ENCODE data around the gene STK32A.
"Not testable (repeated sequence)": the region's sequence is repeated elsewhere in the genome, so short reads cannot be mapped to it uniquely, and the experiment has no call there.

STK32A gene

GRCh38 chr5:147234825-147235635 is at the start of gene STK32A:
TSS of gene STK32A (plus strand) at chr5:147235026. CDS start at chr5:147239635, 4,609 bp downstream.
- in situ Hi-C loops (cut with MboI; ENCODE audit: low sequenced_read_pairs): no loop called here

- in situ Hi-C loops (cut with MboI; ENCODE audit: low sequenced_read_pairs): no loop called here
Measured at GRCh38 chr5:147187099-147187540, 47.7 kb upstream of the STK32A start.

- in situ Hi-C loops (cut with MboI; ENCODE audit: low sequenced_read_pairs): no loop called here
Measured at GRCh38 chr5:147188200-147189108, 46.4 kb upstream of the STK32A start.

GRCh38 chr5:147189109-147189424 is 45.8 kb upstream of the STK32A start:
- in situ Hi-C loops (cut with MboI; ENCODE audit: low sequenced_read_pairs): no loop called here

- in situ Hi-C loops (cut with MboI; ENCODE audit: low sequenced_read_pairs): no loop called here
Measured at GRCh38 chr5:147190331-147190730, 44.5 kb upstream of the STK32A start.

- in situ Hi-C loops (cut with MboI; ENCODE audit: low sequenced_read_pairs): no loop called here
Measured at GRCh38 chr5:147193123-147193522, 41.7 kb upstream of the STK32A start.

- in situ Hi-C loops (cut with MboI; ENCODE audit: low sequenced_read_pairs): no loop called here
Measured at GRCh38 chr5:147200004-147200403, 34.8 kb upstream of the STK32A start.

- in situ Hi-C loops (cut with MboI; ENCODE audit: low sequenced_read_pairs): no loop called here
Measured at GRCh38 chr5:147203213-147203612, 31.6 kb upstream of the STK32A start.

- in situ Hi-C loops (cut with MboI; ENCODE audit: low sequenced_read_pairs): no loop called here
Measured at GRCh38 chr5:147204576-147204975, 30.2 kb upstream of the STK32A start.

- in situ Hi-C loops (cut with MboI; ENCODE audit: low sequenced_read_pairs): no loop called here
Measured at GRCh38 chr5:147208134-147208533, 26.7 kb upstream of the STK32A start.

GRCh38 chr5:147216552-147217154 is 18.2 kb upstream of the STK32A start:
- in situ Hi-C loops (cut with MboI; ENCODE audit: low sequenced_read_pairs): no loop called here

GRCh38 chr5:147223343-147223742 is 11.5 kb upstream of the STK32A start:
- in situ Hi-C loops (cut with MboI; ENCODE audit: low sequenced_read_pairs): no loop called here

GRCh38 chr5:147223948-147224791 is 10.7 kb upstream of the STK32A start:
- in situ Hi-C loops (cut with MboI; ENCODE audit: low sequenced_read_pairs): no loop called here

GRCh38 chr5:147225938-147226337 is 8.9 kb upstream of the STK32A start:
- in situ Hi-C loops (cut with MboI; ENCODE audit: low sequenced_read_pairs): no loop called here

GRCh38 chr5:147226512-147226911 is 8.3 kb upstream of the STK32A start:
- in situ Hi-C loops (cut with MboI; ENCODE audit: low sequenced_read_pairs): no loop called here

GRCh38 chr5:147234239-147234824 is 494 bp upstream of the STK32A start:
- in situ Hi-C loops (cut with MboI; ENCODE audit: low sequenced_read_pairs): no loop called here

- in situ Hi-C loops (cut with MboI; ENCODE audit: low sequenced_read_pairs): no loop called here
Measured at GRCh38 chr5:147240266-147240985, 5.6 kb downstream of the STK32A start.

- in situ Hi-C loops (cut with MboI; ENCODE audit: low sequenced_read_pairs): not testable (repeated sequence)
Measured at GRCh38 chr5:147243238-147243637, 8.4 kb downstream of the STK32A start.

GRCh38 chr5:147245381-147246165 is 10.7 kb downstream of the STK32A start:
- in situ Hi-C loops (cut with MboI; ENCODE audit: low sequenced_read_pairs): no loop called here
